AG09309 (cell line): ENCODE results near the gene SLC6A19.
"Not testable (repeated sequence)": the region's sequence is repeated elsewhere in the genome, so short reads cannot be mapped to it uniquely, and the experiment has no call there.

ENCODE experiments used
- DNase-seq: peaks from one replicate; pipeline ENCODE4 v3.0.0-alpha.2; 2010; ENCODE audit warnings: low read depth
- H3K4me3 ChIP-seq: 2 replicates; pipeline ENCODE4 v1.5.1; 2011; ENCODE audit warnings: mild to moderate bottlenecking, low read depth, low read length, moderate library complexity; ENCODE audit not compliant: control insufficient read depth
- TF ChIP-seq, protein P1 (sequence below): IDR thresholded peaks from 2 replicates; pipeline ENCODE4 v1.5.1; 2011; ENCODE audit warnings: mild to moderate bottlenecking, low read depth, low read length, inconsistent platforms; ENCODE audit not compliant: insufficient read depth, control insufficient read depth; ENCODE audit errors: missing control alignments

The SLC6A19 gene

DNA sequence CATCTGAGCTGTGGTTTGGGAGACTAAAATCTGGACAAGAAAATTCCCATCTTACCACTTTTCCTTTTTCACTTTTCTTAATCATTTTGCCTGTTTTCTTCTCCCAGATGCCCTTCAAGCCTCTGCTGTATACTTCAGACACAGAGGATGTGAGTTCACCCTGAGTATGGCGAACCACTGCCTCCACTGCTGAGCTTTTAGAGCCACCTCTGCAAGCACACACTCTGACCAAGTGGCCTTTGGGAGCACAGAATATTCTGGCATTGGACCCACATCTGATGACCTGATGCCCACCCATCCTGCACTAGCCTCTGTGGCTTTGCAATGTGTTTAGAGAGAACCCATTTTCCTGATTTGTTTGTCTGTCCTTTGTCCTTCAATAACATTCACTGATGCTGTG, 61.0 kb downstream of the SLC6A19 start:
- TF ChIP-seq, protein P1, sequence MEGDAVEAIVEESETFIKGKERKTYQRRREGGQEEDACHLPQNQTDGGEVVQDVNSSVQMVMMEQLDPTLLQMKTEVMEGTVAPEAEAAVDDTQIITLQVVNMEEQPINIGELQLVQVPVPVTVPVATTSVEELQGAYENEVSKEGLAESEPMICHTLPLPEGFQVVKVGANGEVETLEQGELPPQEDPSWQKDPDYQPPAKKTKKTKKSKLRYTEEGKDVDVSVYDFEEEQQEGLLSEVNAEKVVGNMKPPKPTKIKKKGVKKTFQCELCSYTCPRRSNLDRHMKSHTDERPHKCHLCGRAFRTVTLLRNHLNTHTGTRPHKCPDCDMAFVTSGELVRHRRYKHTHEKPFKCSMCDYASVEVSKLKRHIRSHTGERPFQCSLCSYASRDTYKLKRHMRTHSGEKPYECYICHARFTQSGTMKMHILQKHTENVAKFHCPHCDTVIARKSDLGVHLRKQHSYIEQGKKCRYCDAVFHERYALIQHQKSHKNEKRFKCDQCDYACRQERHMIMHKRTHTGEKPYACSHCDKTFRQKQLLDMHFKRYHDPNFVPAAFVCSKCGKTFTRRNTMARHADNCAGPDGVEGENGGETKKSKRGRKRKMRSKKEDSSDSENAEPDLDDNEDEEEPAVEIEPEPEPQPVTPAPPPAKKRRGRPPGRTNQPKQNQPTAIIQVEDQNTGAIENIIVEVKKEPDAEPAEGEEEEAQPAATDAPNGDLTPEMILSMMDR: no peak
- H3K4me3 ChIP-seq: no peak overlapping the region
- DNase-seq: no peak

DNA sequence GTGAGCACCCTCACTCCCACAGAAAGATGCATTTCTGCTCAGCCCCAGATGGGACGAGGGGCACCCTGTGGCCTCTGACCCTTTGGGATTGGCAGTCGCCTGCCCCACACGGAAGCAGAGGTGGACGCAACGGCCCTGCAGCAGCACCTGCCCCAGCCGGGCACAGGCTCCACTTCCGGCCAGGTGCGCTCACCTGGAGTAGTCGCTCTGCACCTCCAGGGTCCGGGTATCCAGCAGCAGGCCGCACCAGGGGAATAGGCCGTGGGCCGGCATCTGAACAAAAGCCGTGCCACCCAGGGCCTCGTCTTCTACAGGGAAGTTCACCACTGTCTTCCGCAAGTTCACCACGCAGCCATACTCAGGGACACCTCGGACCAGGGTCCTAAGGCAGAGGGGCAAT, 62.8 kb downstream of the SLC6A19 start:
- no peak overlapping the region for H3K4me3 ChIP-seq
- TF ChIP-seq, protein P1: no peak
- no peak for DNase-seq

DNA sequence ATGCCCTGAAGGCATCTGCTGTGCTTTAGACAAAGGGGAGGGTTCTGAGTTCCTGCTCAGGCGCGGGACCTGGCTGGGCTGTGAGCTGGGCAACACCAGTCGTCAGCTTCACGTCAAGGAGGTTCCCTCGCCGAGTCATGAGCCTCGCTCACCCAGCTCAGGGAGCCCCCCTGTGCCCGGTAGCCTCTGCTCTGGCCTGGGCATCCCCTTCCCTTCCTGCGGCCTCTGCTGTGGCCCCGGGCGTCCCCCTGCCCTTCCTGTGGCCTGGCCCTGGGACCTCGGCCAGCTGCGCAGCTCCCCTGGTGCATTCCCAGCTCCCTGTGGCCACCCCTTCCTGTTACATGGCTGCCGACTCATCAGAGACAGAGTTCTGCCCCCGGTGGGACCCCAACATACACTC, 63.6 kb downstream of the SLC6A19 start:
- no peak overlapping the region for H3K4me3 ChIP-seq
- TF ChIP-seq, protein P1: no peak
- DNase-seq: no peak

- DNase-seq: no peak
- no peak overlapping the region for H3K4me3 ChIP-seq
- TF ChIP-seq, protein P1: no peak
Measured at GRCh38 chr5:1265461-1266455, 64.4 kb downstream of the SLC6A19 start.

- TF ChIP-seq, protein P1: no peak
- no peak for DNase-seq
- H3K4me3 ChIP-seq: no peak overlapping the region
Measured at GRCh38 chr5:1266791-1267190, 65.4 kb downstream of the SLC6A19 start.

DNA sequence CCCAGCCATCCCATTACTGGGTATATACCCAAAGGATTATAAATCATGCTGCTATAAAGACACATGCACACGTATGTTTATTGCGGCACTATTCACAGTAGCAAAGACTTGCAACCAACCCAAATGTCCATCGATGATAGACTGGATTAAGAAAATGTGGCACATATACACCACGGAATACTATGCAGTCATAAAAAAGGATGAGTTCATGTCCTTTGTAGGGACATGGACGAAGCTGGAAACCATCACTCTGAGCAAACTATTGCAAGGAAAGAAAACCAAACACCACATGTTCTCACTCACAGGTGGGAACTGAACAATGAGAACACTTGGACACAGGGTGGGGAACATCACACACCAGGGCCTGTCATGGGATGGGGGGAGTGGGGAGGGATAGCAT, 66.1 kb downstream of the SLC6A19 start:
- not testable (repeated sequence) for H3K4me3 ChIP-seq, DNase-seq

DNA sequence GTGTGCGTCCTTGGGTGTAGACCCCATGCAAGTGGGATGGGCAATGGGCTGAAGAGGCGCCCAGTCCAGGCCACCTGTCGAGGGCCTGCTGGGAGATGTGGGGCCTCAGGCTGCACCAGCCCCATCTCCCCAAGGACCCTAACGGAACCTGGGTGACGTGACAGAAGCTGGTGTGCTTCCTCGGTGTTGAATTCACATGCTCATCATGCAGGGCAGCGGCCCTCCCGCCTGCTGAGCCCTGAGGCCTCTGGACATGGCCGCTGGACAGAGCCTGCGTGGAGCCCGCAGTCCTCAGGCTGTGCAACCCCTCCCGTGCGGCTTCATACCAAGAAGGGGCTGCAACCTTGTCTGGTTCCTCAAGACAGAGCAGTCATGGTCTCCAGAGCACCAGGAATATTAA, 66.7 kb downstream of the SLC6A19 start:
- H3K4me3 ChIP-seq: no peak overlapping the region
- TF ChIP-seq, protein P1: no peak
- no peak for DNase-seq
